ENCODE measurements around the gene PSMB5.

PSMB5 gene

GRCh38 chr14:23058654-23059504 is 24.2 kb upstream of the PSMB5 start:
- no peak for DNase-seq (ENCODE audit: low read depth in 3 of 3)

GRCh38 chr14:23057757-23058653 is 23.3 kb upstream of the PSMB5 start:
- DNase-seq (ENCODE audit: low read depth in 3 of 3), result peak; percentile 77 to 85 (median 78)

GRCh38 chr14:23056956-23057756 is 22.5 kb upstream of the PSMB5 start, which contains the start of gene CDH24:
Gene CDH24 (minus strand): TSS chr14:23057520. CDS start chr14:23055733, 1,787 bp downstream.
- peak; percentile 49 to 60 (median 55) for DNase-seq (ENCODE audit: low read depth in 3 of 3)

- peak; percentile 46 to 58 (median 52) for DNase-seq (ENCODE audit: low read depth in 3 of 3)
Observed at GRCh38 chr14:23056145-23056955, 21.6 kb upstream of the PSMB5 start.

- no peak for DNase-seq (ENCODE audit: low read depth in 3 of 3)
Observed at GRCh38 chr14:23055621-23056144, 21.0 kb upstream of the PSMB5 start.

GRCh38 chr14:23055147-23055550 is 20.4 kb upstream of the PSMB5 start:
- no peak for DNase-seq (ENCODE audit: low read depth in 3 of 3)

GRCh38 chr14:23054000-23054811 is 19.5 kb upstream of the PSMB5 start:
- no peak for DNase-seq (ENCODE audit: low read depth in 3 of 3)

GRCh38 chr14:23053426-23053825 is 18.7 kb upstream of the PSMB5 start:
- DNase-seq (ENCODE audit: low read depth in 3 of 3), result no peak

GRCh38 chr14:23052671-23053070 is 18.0 kb upstream of the PSMB5 start:
- no peak for DNase-seq (ENCODE audit: low read depth in 3 of 3)

GRCh38 chr14:23052182-23052623 is 17.5 kb upstream of the PSMB5 start:
- no peak for DNase-seq (ENCODE audit: low read depth in 3 of 3)

- no peak for DNase-seq (ENCODE audit: low read depth in 3 of 3)
Observed at GRCh38 chr14:23051141-23052057, 16.7 kb upstream of the PSMB5 start.

- DNase-seq (ENCODE audit: low read depth in 3 of 3), result no peak
Observed at GRCh38 chr14:23049011-23049410, 14.3 kb upstream of the PSMB5 start.

- no peak for DNase-seq (ENCODE audit: low read depth in 3 of 3)
Observed at GRCh38 chr14:23047751-23048693, 13.3 kb upstream of the PSMB5 start.

GRCh38 chr14:23047034-23047634 is 12.4 kb upstream of the PSMB5 start:
- no peak for DNase-seq (ENCODE audit: low read depth in 3 of 3)

GRCh38 chr14:23045419-23046357 is 11.0 kb upstream of the PSMB5 start:
- no peak for DNase-seq (ENCODE audit: low read depth in 3 of 3)

- DNase-seq (ENCODE audit: low read depth in 3 of 3), result no peak
Observed at GRCh38 chr14:23044840-23045239, 10.1 kb upstream of the PSMB5 start.
